DMS 273 (cell line): ENCODE data around the gene SMC1B.
A peak's percentile ranks its signal among the peaks of the same experiment; 100 is the strongest.
"Not testable (repeated sequence)": the region's sequence is repeated elsewhere in the genome, so short reads cannot be mapped to it uniquely, and the experiment has no call there.

Source experiments
- DNase-seq: peaks from one replicate; lab custom pipeline; 2025; ENCODE audit not compliant: unreplicated experiment; lab: John Stamatoyannopoulos, UW

Gene SMC1B, protein sequence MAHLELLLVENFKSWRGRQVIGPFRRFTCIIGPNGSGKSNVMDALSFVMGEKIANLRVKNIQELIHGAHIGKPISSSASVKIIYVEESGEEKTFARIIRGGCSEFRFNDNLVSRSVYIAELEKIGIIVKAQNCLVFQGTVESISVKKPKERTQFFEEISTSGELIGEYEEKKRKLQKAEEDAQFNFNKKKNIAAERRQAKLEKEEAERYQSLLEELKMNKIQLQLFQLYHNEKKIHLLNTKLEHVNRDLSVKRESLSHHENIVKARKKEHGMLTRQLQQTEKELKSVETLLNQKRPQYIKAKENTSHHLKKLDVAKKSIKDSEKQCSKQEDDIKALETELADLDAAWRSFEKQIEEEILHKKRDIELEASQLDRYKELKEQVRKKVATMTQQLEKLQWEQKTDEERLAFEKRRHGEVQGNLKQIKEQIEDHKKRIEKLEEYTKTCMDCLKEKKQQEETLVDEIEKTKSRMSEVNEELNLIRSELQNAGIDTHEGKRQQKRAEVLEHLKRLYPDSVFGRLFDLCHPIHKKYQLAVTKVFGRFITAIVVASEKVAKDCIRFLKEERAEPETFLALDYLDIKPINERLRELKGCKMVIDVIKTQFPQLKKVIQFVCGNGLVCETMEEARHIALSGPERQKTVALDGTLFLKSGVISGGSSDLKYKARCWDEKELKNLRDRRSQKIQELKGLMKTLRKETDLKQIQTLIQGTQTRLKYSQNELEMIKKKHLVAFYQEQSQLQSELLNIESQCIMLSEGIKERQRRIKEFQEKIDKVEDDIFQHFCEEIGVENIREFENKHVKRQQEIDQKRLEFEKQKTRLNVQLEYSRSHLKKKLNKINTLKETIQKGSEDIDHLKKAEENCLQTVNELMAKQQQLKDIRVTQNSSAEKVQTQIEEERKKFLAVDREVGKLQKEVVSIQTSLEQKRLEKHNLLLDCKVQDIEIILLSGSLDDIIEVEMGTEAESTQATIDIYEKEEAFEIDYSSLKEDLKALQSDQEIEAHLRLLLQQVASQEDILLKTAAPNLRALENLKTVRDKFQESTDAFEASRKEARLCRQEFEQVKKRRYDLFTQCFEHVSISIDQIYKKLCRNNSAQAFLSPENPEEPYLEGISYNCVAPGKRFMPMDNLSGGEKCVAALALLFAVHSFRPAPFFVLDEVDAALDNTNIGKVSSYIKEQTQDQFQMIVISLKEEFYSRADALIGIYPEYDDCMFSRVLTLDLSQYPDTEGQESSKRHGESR

DNA sequence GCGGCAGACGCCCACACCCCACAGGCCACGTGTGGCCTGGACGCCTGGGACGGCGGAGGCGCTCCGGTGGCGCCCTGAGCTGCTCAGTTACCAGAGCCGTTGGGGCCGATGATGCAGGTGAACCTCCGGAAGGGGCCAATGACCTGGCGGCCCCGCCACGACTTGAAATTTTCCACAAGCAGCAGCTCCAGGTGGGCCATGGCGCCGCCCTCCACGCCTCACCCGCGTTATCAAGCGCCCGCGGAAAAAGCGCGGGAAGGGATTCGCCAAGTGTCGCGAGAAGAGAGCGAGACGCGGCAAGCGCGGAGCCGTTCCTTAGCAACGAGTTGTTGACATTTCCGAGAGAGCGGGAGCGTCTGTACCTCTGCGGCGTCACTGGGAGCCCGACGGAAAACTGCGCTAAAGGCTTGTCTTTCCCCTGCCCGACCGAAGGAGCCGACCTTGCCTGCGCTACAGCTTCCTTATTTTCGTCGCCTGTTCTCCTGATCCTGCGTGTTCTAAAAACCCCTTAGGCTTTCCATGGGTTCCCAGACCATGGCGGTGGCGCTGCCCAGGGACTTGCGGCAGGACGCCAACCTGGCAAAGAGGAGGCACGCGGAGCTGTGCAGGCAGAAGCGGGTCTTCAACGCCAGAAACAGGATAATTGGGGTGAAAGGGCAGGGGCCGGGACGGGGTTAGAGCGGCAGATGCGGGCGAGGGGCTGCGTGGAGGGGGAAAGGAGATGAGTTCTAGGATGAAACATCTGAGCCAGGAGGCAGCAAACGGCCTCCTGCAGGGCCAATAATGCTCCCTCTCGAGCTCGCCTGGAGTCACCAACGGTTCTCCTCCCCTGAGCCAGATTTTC, at the start of gene SMC1B, which contains the start of gene RIBC2:
TSS of gene SMC1B (minus strand) at position 232 of the 844 bp plus-strand sequence. CDS start at position 200, 32 bp downstream.
TSS of gene RIBC2 (plus strand) at position 326 of the 844 bp plus-strand sequence. CDS start at position 520, 194 bp downstream.
- peak; percentile 96 for DNase-seq

DNA sequence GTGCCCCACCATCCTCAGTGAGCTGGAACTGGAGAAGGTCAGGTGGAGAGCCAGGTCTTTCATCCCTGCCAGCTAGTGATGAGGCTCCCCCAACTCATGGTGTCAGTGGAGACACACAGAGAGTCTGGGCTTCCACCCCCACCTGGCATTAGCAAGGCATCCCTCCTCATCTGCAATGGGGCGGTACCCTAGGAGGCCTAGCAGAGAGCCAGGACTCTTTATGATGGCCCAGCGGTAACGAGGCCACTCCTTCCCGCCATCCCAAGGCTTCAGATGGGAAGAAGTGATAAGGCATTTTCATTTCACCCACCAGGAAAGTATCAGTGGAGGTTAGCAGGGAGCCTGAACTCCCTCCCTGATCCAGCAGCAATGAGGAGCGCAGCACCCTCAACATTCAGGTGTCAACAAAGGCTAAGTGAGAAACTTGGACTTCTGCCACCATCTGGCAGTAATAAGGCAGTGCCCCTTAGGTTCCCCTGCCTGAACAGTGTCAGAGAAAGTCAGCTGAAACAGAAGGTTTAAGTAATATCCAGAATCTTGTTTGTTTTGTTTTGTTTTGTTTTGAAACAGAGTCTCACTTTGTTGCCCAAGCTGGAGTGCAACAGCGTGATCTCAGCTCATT, 48.7 kb upstream of the SMC1B start:
- peak; percentile 44 for DNase-seq

DNA sequence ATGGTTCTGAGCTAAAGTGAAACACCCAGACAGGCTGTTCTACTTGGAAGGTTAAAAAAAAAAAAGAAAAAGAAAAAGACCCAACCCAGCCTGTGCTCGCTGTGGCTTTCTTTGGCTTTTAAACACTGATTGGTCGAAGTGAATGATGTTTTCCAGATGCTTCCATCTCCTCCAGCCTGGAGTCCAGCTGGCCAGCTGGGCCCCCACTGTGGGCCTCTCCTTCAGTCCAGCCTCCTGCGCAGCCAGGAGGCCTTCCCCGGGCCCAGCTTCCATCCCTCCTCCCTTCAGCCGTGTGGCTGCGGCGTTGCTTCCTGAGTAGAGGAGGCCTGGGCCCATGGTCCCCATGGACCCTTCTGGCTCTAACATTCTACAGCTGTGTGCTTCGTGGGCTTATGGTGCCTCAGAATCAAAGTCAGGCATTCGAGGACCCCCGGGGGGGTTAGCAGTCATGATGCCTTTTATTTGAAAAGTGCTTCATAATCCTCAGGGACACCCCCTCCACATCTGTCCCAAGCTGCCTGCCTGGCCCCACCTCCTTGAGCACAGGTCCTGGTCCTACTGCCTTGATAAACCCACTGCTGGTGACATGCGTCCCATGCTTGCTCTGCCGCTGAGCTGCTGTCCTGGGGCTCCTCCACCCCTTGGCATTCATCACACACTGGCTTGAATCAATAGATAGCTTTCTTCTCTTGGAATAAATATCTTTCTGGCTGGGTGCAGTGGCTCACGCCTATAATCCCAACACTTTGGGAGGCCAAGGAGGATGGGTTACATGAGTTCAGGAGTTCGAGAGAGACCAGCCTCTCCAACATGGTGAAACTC, 47.1 kb upstream of the SMC1B start:
- no peak for DNase-seq

DNA sequence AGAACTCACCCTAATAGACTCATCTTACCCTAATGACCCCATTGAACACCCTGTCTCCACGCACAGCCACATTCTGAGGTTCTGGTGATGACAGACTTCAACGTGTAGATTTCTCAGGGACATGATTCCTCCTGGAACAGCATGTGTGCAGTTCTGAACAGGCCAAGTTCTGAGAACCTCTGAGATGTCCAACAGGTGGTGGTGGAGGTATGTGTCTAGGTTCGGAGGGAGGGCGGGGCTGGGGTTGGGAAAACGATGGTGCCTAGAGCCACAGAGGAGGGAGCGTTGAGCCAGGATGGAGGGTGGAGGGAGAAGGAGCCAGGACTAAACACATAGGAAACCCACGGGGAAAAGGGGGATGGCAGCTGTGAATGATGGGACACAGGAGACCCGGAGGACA, 45.8 kb upstream of the SMC1B start:
- DNase-seq: no peak

DNA sequence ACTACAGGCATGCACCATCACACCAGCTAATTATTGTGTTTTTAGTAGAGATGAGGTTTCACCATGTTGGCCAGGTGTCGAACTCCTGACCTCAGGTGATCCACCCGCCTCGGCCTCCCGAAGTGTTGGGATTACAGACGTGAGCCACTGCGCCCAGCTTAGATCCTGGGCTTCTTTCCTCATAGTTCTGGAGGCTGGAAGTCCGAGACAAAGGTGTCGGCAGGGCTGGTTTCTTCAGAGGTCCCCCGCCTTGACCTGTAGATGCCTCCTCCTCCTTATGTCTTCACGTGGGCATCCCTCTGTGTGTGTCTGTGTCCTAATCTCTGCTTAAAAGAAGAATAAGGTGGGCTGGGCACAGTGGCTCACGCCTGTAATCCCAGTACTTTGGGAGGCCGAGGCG, 45.1 kb upstream of the SMC1B start:
- no peak for DNase-seq

DNA sequence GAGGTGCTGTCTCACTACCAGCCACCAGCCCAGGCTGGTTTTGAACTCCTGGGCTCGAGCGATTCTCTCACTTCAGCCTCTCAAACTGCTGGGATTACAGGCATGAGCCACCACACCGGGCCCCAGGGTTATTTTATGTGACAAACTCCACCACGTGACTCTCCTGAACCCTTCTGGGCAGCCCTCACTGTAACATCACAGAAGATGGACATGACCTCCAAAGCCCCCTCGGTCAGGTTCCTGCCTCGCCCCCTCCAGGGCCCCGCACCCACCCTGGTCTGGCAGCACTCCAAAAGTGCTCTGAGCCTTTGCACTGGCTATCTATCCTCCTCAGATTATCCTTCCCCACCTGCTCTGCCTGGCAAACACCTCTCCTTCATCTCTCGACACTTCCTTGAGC, 43.4 kb upstream of the SMC1B start:
- DNase-seq: no peak

DNA sequence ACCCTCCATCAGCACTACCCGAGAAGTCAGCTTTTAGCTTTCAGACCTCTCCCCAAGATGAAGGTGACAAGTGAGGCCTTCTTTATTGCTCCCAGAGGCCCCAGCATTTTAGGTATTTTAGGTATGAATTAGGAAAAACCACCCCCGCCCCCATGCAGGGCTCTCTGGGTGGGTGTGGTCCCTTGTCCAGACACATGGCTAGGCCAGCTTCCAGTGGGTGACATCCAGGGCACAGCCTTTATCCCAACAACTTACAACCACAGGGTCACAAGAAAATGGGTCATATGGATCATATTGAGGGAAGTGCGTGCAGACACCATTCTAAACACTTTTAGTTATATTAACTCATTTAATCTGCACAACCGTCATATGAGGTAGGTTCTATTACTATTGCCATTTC, 42.2 kb upstream of the SMC1B start:
- no peak for DNase-seq

DNA sequence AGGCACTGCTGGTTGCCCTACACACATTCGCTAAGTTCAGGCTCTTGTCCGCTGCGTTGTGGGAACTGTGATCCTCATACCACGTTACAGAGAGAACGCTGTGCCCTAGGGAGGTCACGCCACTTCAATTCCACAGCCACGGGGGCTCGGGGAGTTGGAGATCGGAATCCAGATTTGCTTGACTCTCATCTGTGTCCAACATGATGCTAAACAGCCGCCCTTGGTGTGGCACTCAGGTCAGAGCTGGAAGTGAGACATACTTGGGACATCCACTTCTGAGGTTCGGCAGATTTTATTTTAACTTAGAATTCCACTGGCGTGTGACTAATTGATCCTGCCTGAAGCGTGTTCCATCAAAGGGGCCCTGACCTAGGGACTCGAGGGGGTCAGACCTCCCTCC, 41.8 kb upstream of the SMC1B start:
- DNase-seq: no peak

DNA sequence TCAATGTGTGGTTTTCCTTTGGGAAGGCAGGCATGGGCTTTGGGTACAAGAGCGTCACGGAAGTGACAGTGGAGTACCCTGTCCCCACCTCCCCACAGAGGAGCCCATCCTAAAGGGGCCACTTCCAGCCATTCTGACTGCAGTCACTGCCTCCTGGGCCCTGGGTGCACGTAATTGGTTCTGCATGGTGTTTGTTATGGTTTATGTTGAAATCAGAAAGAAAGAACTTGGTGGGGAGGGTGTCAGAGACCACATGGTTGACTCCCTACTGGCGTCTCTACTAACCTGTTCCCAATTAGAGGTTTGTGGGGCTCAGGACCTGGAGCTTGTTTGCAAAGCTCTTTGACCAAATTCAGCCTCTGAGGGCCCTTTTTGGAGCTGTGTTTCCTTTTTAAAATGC, 40.9 kb upstream of the SMC1B start:
- no peak for DNase-seq

DNA sequence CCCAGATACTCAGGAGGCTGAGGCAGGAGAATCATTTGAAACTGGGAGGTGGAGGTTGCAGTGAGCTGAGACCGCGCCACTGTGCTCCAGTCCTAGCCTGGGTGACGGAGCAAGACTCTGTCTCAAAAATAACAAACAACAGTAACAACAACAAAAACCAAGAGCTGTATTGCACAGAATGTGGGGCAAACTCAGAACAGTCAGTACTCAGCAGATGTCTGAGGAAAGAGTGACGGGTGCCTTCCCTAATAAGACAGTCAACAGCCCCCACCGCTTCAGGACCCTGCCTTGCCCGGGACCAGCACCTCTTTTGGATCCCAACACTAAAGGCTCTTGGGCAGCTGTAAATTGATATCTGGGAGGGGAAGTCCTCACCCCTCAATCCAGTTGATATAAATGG, 40.4 kb upstream of the SMC1B start:
- no peak for DNase-seq

DNA sequence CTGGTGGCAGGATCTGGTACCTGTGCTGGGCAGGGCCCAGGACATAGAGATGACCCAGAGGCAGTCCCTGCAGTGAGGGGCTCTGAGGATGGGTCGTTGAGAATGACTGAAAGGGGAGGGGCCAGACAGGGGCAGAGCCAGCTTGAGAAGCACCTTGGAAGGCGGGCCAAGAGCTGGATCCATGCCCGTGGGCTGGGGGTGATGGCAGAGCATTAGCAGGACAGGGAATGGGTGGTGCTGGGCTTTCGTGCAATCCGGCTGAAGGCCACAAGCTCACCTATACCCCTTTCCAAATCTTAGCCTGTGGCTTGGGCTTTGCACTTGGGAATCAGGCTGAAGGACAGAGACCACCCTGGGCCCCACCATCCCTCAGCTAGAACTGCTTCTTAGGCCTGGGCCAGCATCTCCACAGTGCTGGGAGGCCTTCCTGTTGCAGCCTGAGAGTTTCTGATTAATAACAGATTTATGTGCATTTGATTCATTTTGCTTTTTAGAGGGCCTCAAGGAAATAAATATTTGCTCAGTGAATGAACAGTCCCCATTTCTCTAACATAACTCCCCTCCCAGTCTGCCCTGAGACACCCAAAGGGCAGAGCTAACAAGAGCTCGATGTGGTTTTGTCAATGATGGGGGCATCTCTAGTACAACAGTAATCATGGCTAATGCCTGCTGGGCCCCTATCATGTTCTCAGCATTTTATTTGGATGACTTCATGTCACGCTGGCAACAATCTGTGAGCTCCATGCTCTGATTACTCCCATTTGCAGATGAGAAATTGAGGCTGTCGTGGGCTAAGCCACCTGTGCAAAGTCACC, 39.4 kb upstream of the SMC1B start:
- DNase-seq: no peak

DNA sequence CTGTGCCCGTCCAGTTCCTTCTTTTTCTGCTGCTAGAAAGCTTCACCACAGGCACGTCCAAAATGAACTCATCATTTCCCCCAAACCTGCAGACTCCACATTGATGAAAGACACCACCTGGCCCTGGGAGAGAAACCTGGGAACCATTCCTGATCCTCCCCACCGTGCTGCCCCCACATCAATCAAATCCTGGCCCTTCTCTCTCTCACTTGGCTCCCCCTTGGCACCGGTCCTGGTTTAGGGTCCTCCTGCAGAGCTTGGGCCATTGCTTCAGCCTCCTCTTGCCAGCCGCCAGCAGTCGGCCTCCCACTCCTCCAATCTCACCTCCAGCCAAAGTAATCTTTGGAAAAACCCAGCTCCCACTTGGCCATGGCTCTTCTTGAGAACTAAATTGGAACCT, 38.6 kb upstream of the SMC1B start:
- no peak for DNase-seq

DNA sequence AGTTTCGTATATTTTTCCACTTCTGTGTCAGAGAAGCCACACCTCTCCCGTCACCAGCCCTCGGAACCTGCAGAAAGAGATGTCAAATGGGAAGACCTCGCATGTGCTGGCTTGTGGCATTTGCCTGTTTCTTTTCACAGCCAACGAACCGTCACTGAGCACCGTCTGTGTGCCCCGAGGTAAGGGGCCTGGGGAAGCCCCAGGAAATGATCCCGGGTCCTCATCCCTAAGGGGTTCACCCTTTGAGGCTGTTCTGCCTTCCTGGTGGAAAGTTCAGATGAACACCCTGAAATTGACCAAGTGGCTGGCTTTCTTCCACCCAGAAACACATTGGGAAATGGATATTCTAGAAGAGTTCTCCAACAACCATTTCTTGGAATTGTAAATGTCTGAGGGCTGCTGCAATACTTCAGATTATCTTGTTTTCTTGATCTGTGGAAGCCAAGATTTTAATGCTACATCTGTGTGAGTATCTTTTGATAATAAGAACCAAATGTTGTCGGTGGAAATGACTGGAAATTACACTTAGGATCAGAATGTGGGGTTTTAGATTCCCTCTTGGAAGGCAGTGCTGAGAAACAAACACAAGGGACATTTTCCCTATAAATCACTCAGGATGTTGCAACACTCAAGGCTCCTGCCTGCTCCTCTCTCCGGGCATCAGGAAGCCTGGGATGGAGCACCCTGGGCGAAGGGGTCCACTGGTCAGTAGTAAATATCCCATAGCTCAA, 37.7 kb upstream of the SMC1B start:
- no peak for DNase-seq

DNA sequence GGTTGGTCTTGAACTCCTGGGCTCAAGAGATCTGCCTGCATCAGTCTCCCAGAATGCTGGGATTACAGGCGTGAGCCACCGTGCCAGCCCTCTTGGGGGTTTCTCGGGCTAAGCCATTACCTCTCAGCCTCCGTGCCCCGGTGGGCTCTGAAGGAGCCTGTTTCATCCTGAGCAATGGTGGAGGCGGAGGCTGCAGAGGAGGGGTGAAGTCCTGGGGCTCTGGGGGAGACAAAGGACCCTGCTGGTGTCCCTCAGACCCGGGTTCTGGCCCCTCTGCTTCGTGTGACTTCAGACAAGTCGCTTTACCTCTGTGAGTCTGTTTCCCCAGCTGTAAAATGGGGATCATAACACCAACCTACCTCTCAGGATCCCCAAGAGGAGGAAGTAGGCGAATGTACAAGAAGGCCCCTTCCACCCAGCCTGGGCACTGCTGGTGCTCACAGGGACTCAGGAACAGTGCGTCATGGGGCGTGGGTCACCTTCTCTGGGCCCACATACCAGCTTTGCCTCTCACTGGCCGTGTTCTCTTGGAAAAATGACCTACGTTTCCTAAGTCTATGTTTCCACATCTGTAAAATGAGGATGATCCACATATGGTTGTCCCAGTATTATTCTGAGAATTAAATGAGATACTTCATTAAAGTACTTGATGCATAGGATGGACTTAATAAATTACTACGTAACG, 36.8 kb upstream of the SMC1B start:
- no peak for DNase-seq

DNA sequence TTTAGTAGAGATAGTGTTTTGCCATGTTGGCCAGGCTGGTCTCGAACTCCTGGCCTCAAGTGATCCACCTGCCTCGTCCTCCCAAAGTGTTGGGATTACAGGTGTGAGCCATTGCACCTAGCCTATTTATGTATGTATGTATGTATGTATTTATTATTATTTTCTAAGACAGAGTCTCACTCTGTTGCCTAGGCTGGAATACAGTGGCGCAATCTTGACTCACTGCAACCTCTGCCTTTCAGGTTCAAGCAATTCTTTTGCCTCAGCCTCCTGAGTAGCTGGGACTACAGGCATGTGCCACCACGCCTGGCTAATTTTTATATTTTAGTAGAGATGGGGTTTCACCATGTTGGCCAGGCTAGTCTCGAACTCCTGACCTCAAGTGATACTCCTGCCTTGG, 36.0 kb upstream of the SMC1B start:
- DNase-seq: not testable (repeated sequence)

DNA sequence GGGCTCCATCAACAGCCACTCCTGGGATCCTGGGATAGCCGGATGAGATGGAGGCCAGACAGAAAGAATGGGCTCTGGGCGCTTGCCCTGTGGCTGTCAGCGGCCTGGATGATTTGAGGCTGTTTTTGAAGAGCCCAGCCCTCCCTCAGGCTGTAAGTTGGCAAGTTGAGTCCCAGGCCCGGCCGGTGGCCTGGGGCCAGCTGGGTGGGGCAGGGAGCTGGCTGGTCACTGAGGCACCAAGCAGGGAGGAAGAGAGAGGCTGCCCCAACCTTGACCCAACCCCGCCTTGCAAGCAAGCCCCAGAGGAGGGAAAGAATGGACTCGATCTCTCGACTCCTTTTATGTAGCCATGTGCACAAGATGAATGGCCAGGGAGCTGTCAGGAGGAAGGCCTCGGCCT, 35.0 kb upstream of the SMC1B start:
- no peak for DNase-seq

DNA sequence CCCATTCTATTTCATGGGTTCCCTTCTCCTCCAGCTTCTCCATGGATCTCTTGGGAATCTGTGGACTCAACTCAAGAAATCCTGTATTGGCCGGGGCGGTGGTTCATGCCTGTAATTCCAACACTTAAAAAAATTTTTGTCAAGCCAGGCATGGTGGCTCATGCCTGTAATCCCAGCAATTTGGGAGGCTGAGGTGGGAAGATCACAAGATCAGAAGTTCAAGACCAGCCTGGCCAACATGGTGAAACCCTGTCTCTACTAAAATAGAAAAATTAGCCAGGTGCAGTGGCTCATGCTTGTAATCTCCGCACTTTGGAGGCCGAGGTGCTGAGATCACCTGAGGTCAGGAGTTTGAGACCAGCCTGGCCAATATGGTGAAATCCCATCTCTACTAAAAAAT, 34.2 kb upstream of the SMC1B start:
- DNase-seq: not testable (repeated sequence)
